T-cell (primary cell): ENCODE data around the gene AKIP1. TPM values are rescaled to one million over a fixed set of nuclear protein-coding genes. Genes with fewer than 3 reads are reported as not detected.

Experiments used
- ATAC-seq, 4 experiments: fragments of 200-7000 bp in 3 of 4; fragments of 150-1000 bp in 1 of 4; cut with Tn5 transposase; replicated peaks in 1 of 4; 1 replicate in 3 of 4; 2 replicates in 1 of 4; pipeline ENCODE4 v1.10.0; 2021; ENCODE audit warnings: moderate library complexity in 3 of 4, mild to moderate bottlenecking in 2 of 4, moderate number of reproducible peaks in 1 of 4
- CTCF ChIA-PET, 2 donors: fragments of 300-600 bp; sonication (Branson Sonifier 250); formaldehyde crosslinking; loops; one replicate each; lab custom pipeline; 2022; ENCODE audit warnings: antibody characterized with exemption in 2 of 2; lab: Charles Lee
- POLR2A ChIA-PET, 2 donors: fragments of 300-600 bp; sonication (Branson Sonifier 250); formaldehyde crosslinking; loops; one replicate each; lab custom pipeline; 2022; ENCODE audit warnings: antibody characterized with exemption in 2 of 2; lab: Charles Lee
- DNase-seq, 35 experiments: peaks; one replicate each; pipeline versions ENCODE4 v3.0.0 to v3.0.0-alpha.2; 2013 to 2023
- H3K27ac ChIP-seq: one replicate; pipeline ENCODE4 v1.5.1; 2013; ENCODE audit warnings: low read length
- H3K27me3 ChIP-seq, 2 experiments: replicated peaks in 1 of 2; 1 replicate in 1 of 2; 2 replicates in 1 of 2; pipeline versions ENCODE4 v1.6.1 to v1.7.0; 2013; ENCODE audit warnings: low read length in 1 of 2, mixed read lengths in 1 of 2; ENCODE audit not compliant: control insufficient read depth in 2 of 2, insufficient read depth in 2 of 2; ENCODE audit errors: extremely low read depth in 1 of 2
- H3K36me3 ChIP-seq, 2 donors: 1 replicate in 1 of 2; 2 replicates in 1 of 2; pipeline versions ENCODE4 v1.6.1 to v1.7.0; 2013; ENCODE audit warnings: low read length in 1 of 2; ENCODE audit not compliant: control insufficient read depth in 2 of 2, insufficient read depth in 1 of 2; ENCODE audit errors: extremely low read depth in 1 of 2
- H3K4me1 ChIP-seq, 2 experiments: 1 replicate in 1 of 2; 2 replicates in 1 of 2; pipeline versions ENCODE4 v1.6.1 to v1.7.0; 2013; ENCODE audit warnings: low read length in 2 of 2, mixed read lengths in 1 of 2; ENCODE audit not compliant: insufficient read depth in 2 of 2, control insufficient read depth in 1 of 2; ENCODE audit errors: extremely low read depth in 1 of 2
- H3K4me3 ChIP-seq, 2 donors: 1 replicate in 1 of 2; 2 replicates in 1 of 2; pipeline versions ENCODE4 v1.5.1 to v1.7.0; 2013; ENCODE audit warnings: mild to moderate bottlenecking in 2 of 2, low read length in 1 of 2, moderate library complexity in 1 of 2; ENCODE audit not compliant: control insufficient read depth in 1 of 2; ENCODE audit errors: extremely low read depth in 1 of 2
- H3K9me3 ChIP-seq: 2 replicates; pipeline ENCODE4 v1.7.0; 2013
- H3K27ac Mint-ChIP-seq, 2 donors: one replicate each; pipeline ENCODE4 v1.8.0; 2020 to 2021; ENCODE audit warnings: mild to moderate bottlenecking in 2 of 2, mixed read lengths in 2 of 2
- H3K27me3 Mint-ChIP-seq, 2 donors: one replicate each; pipeline ENCODE4 v1.8.0; 2021 to 2022; ENCODE audit warnings: mixed read lengths in 2 of 2
- H3K36me3 Mint-ChIP-seq: one replicate; pipeline ENCODE4 v1.8.0; 2021; ENCODE audit warnings: mixed read lengths
- H3K4me1 Mint-ChIP-seq, 3 donors: one replicate each; pipeline ENCODE4 v1.8.0; 2020 to 2022; ENCODE audit warnings: mixed read lengths in 3 of 3, mild to moderate bottlenecking in 1 of 3
- H3K4me3 Mint-ChIP-seq, 3 donors: one replicate each; pipeline ENCODE4 v1.8.0; 2020 to 2022; ENCODE audit warnings: mild to moderate bottlenecking in 3 of 3, mixed read lengths in 3 of 3, moderate library complexity in 3 of 3
- H3K9me3 Mint-ChIP-seq, 3 donors: one replicate each; pipeline ENCODE4 v1.8.0; 2020 to 2022; ENCODE audit warnings: mixed read lengths in 3 of 3
- WGBS: methylation state at CpG from one replicate; pipeline ENCODE4 v1.1.5; 2013; ENCODE audit warnings: missing lambda C conversion rate; ENCODE audit not compliant: insufficient coverage; 5-methylcytosine and 5-hydroxymethylcytosine counted together
- total RNA-seq, 35 experiments: library from RNA in 6 of 35; stranded (reverse) in 6 of 35; fragments of 120-200 nt in 1 of 35; gene quantifications; one replicate each; pipeline versions ENCODE4 v1.2.1 to v1.2.4 and lab custom pipeline; 2013 to 2026

AKIP1 gene
- total RNA-seq, 5 donors from 2014 or later (not counting 1 experiment from before 2014, with no cell fraction given): 5.8 to 17.9 (median 11.1) TPM

- ChIA-PET POLR2A (interaction anchor here in 1 of 2 donors (0.6 kb wide), 1 partner anchor 12 kb away, joined by 5 read pairs; no protein-coding TSS in a partner anchor), CTCF (interaction anchor here in 1 of 2 donors (0.7 kb wide), 1 partner anchor 48 kb away, joined by 4 read pairs; no protein-coding TSS in a partner anchor)
- DNase-seq (no peak), ATAC-seq (no peak)
- Mint-ChIP-seq H3K36me3 (peaks cover 13% of the 10 kb centered on the region), H3K4me3 (no peak overlapping the region), H3K27ac (no peak overlapping the region), H3K9me3 (no peaks in the 10 kb centered on the region), H3K27me3 (no peaks in the 10 kb centered on the region), H3K4me1 (no peaks in the 10 kb centered on the region)
- Histone ChIP-seq H3K36me3 (peaks cover 0 to 11% of the 10 kb centered on the region in 2 donors), H3K27ac (no peak overlapping the region), H3K9me3 (no peaks in the 10 kb centered on the region), H3K4me3 (no peak overlapping the region), H3K4me1 (no peaks in the 10 kb centered on the region), H3K27me3 (no peaks in the 10 kb centered on the region)
- WGBS: 92% methylated on average over 5 of the region's 5 CpGs
Measured at GRCh38 chr11:8926236-8926635, 15.2 kb downstream of the AKIP1 start.

GRCh38 chr11:8927233-8927632 is 16.2 kb downstream of the AKIP1 start:
- ATAC-seq (no peak), DNase-seq (no peak)
- WGBS: 85% methylated on average over 5 of the region's 5 CpGs
- Mint-ChIP-seq H3K36me3 (peaks cover 3% of the 10 kb centered on the region), H3K4me1 (no peaks in the 10 kb centered on the region), H3K27me3 (no peaks in the 10 kb centered on the region), H3K9me3 (no peaks in the 10 kb centered on the region), H3K27ac (no peak overlapping the region), H3K4me3 (no peak overlapping the region)
- Histone ChIP-seq H3K9me3 (no peaks in the 10 kb centered on the region), H3K27me3 (no peaks in the 10 kb centered on the region), H3K27ac (no peak overlapping the region), H3K4me3 (no peak overlapping the region), H3K4me1 (no peaks in the 10 kb centered on the region), H3K36me3 (peaks cover 0 to 5% of the 10 kb centered on the region in 2 donors)
- POLR2A ChIA-PET: no interaction called here
- CTCF ChIA-PET: no interaction called here

- Mint-ChIP-seq H3K27ac (no peak overlapping the region), H3K36me3 (no peaks in the 10 kb centered on the region), H3K4me3 (no peak overlapping the region), H3K4me1 (no peaks in the 10 kb centered on the region), H3K27me3 (no peaks in the 10 kb centered on the region), H3K9me3 (no peaks in the 10 kb centered on the region)
- ChIA-PET POLR2A (no interaction called here), CTCF (interaction anchor here in 1 of 2 donors (0.7 kb wide), 1 partner anchor 482 kb away, joined by 3 read pairs; no protein-coding TSS in a partner anchor)
- DNase-seq: no peak
- ATAC-seq: no peak
- Histone ChIP-seq H3K36me3 (no peaks in the 10 kb centered on the region), H3K4me1 (no peaks in the 10 kb centered on the region), H3K9me3 (no peaks in the 10 kb centered on the region), H3K27me3 (no peaks in the 10 kb centered on the region), H3K4me3 (no peak overlapping the region), H3K27ac (no peak overlapping the region)
- WGBS: 92% methylated on average over 4 of the region's 4 CpGs
Measured at GRCh38 chr11:8928205-8928604, 17.2 kb downstream of the AKIP1 start.

GRCh38 chr11:8928981-8929615 is 18.1 kb downstream of the AKIP1 start:
- WGBS: 94% methylated on average over 5 of the region's 9 CpGs
- Mint-ChIP-seq H3K4me3 (no peak overlapping the region), H3K27ac (no peak overlapping the region), H3K27me3 (no peaks in the 10 kb centered on the region), H3K9me3 (no peaks in the 10 kb centered on the region), H3K4me1 (no peaks in the 10 kb centered on the region), H3K36me3 (no peaks in the 10 kb centered on the region)
- H3K4me3 ChIP-seq: no peak overlapping the region
- DNase-seq (no peak), ATAC-seq (no peak)
- POLR2A ChIA-PET: no interaction called here
- no peaks in the 10 kb centered on the region for H3K36me3 ChIP-seq
- no peaks in the 10 kb centered on the region for H3K27me3 ChIP-seq
- no peaks in the 10 kb centered on the region for H3K4me1 ChIP-seq
- CTCF ChIA-PET: no interaction called here
- H3K9me3 ChIP-seq: no peaks in the 10 kb centered on the region
- H3K27ac ChIP-seq: no peak overlapping the region

DNA sequence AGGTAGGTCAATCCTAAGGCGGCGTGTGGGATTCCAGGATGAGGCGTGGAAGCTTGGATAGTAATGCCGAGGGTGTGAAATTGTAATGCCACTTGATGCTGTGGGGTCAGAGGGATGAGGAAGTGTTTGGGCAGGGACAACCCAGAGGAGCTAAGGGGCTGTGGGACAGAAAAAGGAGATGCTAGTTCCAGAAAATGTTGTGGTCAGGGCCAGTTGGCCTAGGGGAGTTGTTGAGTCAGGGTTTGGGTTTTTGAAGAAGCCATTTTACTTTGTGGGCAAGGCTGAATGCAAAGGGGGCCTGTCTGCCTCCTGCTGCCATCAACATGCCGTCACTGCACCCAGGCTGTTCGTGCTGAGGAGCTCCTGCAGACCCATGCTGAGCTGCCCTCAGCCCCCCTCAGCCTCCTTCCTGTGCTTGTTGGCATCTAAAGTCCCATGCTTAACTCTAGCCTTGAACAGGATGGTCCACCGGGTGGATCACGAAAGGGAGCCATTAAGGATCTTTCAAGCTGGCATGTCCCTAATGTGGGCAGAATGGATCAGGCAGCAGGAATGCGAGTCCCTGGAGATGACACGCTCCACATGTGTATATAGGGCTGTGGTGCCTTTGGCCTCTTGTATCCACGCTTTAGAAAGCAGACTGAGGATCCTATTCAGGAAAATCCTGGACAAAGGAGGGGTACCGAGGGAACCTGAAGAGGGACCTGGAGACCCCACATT is 19.6 kb downstream of the AKIP1 start:
- ATAC-seq: no peak
- no peaks in the 10 kb centered on the region for H3K36me3 Mint-ChIP-seq

GRCh38 chr11:8932564-8933180 is 21.7 kb downstream of the AKIP1 start, which contains the start of gene C11orf16:
Gene C11orf16 (minus strand): TSS chr11:8932947. CDS start chr11:8932308, 639 bp downstream.
- ChIA-PET POLR2A (no interaction called here), CTCF (no interaction called here)
- Histone ChIP-seq H3K9me3 (no peaks in the 10 kb centered on the region), H3K4me3 (no peak within 1 kb of the TSS), H3K27me3 (no peaks in the 10 kb centered on the region), H3K27ac (no peak within 1 kb of the TSS), H3K36me3 (no peaks in the 10 kb centered on the region), H3K4me1 (no peaks in the 10 kb centered on the region)
- WGBS: 81% methylated on average over 5 of the region's 12 CpGs
- ATAC-seq (no peak), DNase-seq (no peak)
- H3K4me1 Mint-ChIP-seq: peaks cover 0 to 6% (median 0%) of the 10 kb centered on the region in 3 donors
- no peak within 1 kb of the TSS for H3K27ac Mint-ChIP-seq
- no peaks in the 10 kb centered on the region for H3K36me3 Mint-ChIP-seq
- H3K4me3 Mint-ChIP-seq: no peak within 1 kb of the TSS
- no peaks in the 10 kb centered on the region for H3K9me3 Mint-ChIP-seq
- H3K27me3 Mint-ChIP-seq: no peaks in the 10 kb centered on the region

More for the DNA sequence above, 19.6 kb downstream of the AKIP1 start:
- DNase-seq: no peak
- H3K36me3 ChIP-seq: no peaks in the 10 kb centered on the region
- no peaks in the 10 kb centered on the region for H3K9me3 ChIP-seq
- Mint-ChIP-seq H3K4me1 (peaks cover 0 to 6% (median 0%) of the 10 kb centered on the region in 3 donors), H3K4me3 (no peak overlapping the region), H3K9me3 (no peaks in the 10 kb centered on the region), H3K27ac (no peak overlapping the region), H3K27me3 (no peaks in the 10 kb centered on the region)
- H3K27ac ChIP-seq: no peak overlapping the region
- WGBS: 93% methylated on average over 12 of the region's 12 CpGs
- POLR2A ChIA-PET: no interaction called here
- CTCF ChIA-PET: no interaction called here
- H3K27me3 ChIP-seq: no peaks in the 10 kb centered on the region
- H3K4me3 ChIP-seq: no peak overlapping the region
- no peaks in the 10 kb centered on the region for H3K4me1 ChIP-seq
